SK-N-SH (cell line): ENCODE measurements around the gene ADK.

Experiments used
- CTCF ChIP-seq: fragments of 200-600 bp; sonication (generic); IDR thresholded peaks from 2 replicates; pipeline ENCODE4 v1.6.1; 2017; ENCODE audit warnings: antibody characterized with exemption, mild to moderate bottlenecking, moderate library complexity
- EP300 ChIP-seq, 2 experiments: IDR thresholded peaks; 2 replicates each; pipeline versions ENCODE4 v1.4.0 to v1.6.1; 2012; ENCODE audit warnings: borderline replicate concordance in 1 of 2, low read depth in 1 of 2, low read length in 1 of 2
- FOXM1 ChIP-seq: IDR thresholded peaks from 2 replicates; pipeline ENCODE4 v1.4.0; 2012; ENCODE audit warnings: low read depth, mild to moderate bottlenecking

- no peak for TF ChIP-seq CTCF
- no peak for TF ChIP-seq EP300 (IDR thresholded peaks at IDR 0.05; ENCODE audit: borderline replicate concordance in 1 of 2, low read depth in 1 of 2, low read length in 1 of 2)
- no peak for TF ChIP-seq FOXM1
These were observed 473.5 kb downstream of the ADK start for GRCh38 chr10:74624501-74624900.
